ENCODE measurements around the gene KTN1. TPM values are rescaled to one million over a fixed set of nuclear protein-coding genes. Genes with fewer than 3 reads are reported as not detected.

Gene KTN1
- total RNA-seq, 1 experiment from 2014 or later = 125 TPM

- TF ChIP-seq ZNF219 (CRISPR knock-in tag; IDR thresholded peaks at IDR 0.05; ENCODE audit: borderline replicate concordance) (no peak), TEAD4 (CRISPR knock-in tag; IDR thresholded peaks at IDR 0.05) (no peak), HMGA2 (CRISPR knock-in tag; IDR thresholded peaks at IDR 0.05) (no peak), ZNF263 (CRISPR knock-in tag; IDR thresholded peaks at IDR 0.05; ENCODE audit: low read depth) (no peak)
These were observed 32.2 kb upstream of the KTN1 start (continued) for GRCh38 chr14:55547650-55548315.

DNA sequence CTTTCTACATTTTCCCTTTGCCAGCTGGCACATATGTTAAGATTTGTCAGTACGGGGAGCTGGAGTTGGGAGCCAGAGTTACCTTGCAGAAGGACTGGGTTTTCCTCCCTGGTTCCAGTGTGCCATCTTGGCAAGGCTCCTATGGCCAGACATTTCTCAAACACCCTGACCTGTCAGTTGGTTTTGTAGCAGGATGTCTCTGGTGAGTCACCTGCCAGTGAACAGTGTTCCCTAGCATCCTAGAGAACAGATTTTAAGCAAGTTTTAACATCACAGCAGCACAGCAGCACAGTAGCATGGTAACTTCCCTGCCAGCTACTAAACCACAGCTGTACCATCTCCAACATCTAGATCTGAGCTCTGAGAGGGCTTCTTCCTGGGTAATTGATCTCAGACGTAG lies 26.2 kb upstream of the KTN1 start:
- Mint-ChIP-seq H3K4me1 (no peaks in the 10 kb centered on the region), H3K36me3 (no peaks in the 10 kb centered on the region), H3K27ac (no peak overlapping the region), H3K4me3 (no peak overlapping the region), H3K27me3 (ENCODE audit: low read depth) (no peaks in the 10 kb centered on the region), H3K9me3 (no peaks in the 10 kb centered on the region)
- no peak for DNase-seq (ENCODE audit: low spot score)
- ATAC-seq = no peak
- POLR2A ChIA-PET = no interaction called here
- CTCF ChIA-PET = no interaction called here
- TF ChIP-seq FOXK1 (CRISPR knock-in tag; IDR thresholded peaks at IDR 0.05) (no peak), IRF1 (CRISPR knock-in tag; IDR thresholded peaks at IDR 0.05) (no peak), NFYB (CRISPR knock-in tag; conservative IDR thresholded peaks at IDR 0.05; ENCODE audit: low read depth) (no peak), GTF2I (CRISPR knock-in tag; conservative IDR thresholded peaks at IDR 0.05) (no peak), NR3C1 (CRISPR knock-in tag; conservative IDR thresholded peaks at IDR 0.05; ENCODE audit: low read depth) (no peak), NFATC4 (CRISPR knock-in tag; IDR thresholded peaks at IDR 0.05) (no peak), ETV6 (CRISPR knock-in tag; IDR thresholded peaks at IDR 0.05) (no peak), KAT7 (CRISPR knock-in tag; IDR thresholded peaks at IDR 0.05; ENCODE audit: borderline replicate concordance) (no peak), GABPB1 (CRISPR knock-in tag; IDR thresholded peaks at IDR 0.05) (no peak), TCF7 (CRISPR knock-in tag; IDR thresholded peaks at IDR 0.05; ENCODE audit: low read depth) (no peak)
- TF ChIP-seq, protein P1, sequence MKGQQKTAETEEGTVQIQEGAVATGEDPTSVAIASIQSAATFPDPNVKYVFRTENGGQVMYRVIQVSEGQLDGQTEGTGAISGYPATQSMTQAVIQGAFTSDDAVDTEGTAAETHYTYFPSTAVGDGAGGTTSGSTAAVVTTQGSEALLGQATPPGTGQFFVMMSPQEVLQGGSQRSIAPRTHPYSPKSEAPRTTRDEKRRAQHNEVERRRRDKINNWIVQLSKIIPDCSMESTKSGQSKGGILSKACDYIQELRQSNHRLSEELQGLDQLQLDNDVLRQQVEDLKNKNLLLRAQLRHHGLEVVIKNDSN (CRISPR knock-in tag; IDR thresholded peaks at IDR 0.05) = no peak
- TF ChIP-seq, protein P2, sequence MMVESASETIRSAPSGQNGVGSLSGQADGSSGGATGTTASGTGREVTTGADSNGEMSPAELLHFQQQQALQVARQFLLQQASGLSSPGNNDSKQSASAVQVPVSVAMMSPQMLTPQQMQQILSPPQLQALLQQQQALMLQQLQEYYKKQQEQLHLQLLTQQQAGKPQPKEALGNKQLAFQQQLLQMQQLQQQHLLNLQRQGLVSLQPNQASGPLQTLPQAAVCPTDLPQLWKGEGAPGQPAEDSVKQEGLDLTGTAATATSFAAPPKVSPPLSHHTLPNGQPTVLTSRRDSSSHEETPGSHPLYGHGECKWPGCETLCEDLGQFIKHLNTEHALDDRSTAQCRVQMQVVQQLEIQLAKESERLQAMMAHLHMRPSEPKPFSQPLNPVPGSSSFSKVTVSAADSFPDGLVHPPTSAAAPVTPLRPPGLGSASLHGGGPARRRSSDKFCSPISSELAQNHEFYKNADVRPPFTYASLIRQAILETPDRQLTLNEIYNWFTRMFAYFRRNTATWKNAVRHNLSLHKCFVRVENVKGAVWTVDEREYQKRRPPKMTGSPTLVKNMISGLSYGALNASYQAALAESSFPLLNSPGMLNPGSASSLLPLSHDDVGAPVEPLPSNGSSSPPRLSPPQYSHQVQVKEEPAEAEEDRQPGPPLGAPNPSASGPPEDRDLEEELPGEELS (CRISPR knock-in tag; IDR thresholded peaks at IDR 0.05) = no peak
- TF ChIP-seq, protein P3, sequence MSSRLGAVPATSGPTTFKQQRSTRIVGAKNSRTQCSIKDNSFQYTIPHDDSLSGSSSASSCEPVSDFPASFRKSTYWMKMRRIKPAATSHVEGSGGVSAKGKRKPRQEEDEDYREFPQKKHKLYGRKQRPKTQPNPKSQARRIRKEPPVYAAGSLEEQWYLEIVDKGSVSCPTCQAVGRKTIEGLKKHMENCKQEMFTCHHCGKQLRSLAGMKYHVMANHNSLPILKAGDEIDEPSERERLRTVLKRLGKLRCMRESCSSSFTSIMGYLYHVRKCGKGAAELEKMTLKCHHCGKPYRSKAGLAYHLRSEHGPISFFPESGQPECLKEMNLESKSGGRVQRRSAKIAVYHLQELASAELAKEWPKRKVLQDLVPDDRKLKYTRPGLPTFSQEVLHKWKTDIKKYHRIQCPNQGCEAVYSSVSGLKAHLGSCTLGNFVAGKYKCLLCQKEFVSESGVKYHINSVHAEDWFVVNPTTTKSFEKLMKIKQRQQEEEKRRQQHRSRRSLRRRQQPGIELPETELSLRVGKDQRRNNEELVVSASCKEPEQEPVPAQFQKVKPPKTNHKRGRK (CRISPR knock-in tag; IDR thresholded peaks at IDR 0.05; ENCODE audit: borderline replicate concordance) = no peak
- TF ChIP-seq, protein P4, sequence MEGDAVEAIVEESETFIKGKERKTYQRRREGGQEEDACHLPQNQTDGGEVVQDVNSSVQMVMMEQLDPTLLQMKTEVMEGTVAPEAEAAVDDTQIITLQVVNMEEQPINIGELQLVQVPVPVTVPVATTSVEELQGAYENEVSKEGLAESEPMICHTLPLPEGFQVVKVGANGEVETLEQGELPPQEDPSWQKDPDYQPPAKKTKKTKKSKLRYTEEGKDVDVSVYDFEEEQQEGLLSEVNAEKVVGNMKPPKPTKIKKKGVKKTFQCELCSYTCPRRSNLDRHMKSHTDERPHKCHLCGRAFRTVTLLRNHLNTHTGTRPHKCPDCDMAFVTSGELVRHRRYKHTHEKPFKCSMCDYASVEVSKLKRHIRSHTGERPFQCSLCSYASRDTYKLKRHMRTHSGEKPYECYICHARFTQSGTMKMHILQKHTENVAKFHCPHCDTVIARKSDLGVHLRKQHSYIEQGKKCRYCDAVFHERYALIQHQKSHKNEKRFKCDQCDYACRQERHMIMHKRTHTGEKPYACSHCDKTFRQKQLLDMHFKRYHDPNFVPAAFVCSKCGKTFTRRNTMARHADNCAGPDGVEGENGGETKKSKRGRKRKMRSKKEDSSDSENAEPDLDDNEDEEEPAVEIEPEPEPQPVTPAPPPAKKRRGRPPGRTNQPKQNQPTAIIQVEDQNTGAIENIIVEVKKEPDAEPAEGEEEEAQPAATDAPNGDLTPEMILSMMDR (IDR thresholded peaks at IDR 0.05) = no peak
